Small intestine (tissue), 7 donors: ENCODE measurements around the gene FEN1. TPM values are rescaled to one million over a fixed set of nuclear protein-coding genes. Genes with fewer than 3 reads are reported as not detected.

ENCODE experiments used
- DNase-seq, 2 donors: peaks; one replicate each; pipeline versions ENCODE4 v3.0.0 to v3.0.0-alpha.2; 2013
- FAIRE-seq: peaks from 2 replicates; lab custom pipeline; 2012; peaks lifted over from hg19 to GRCh38; lab: Jason Lieb, UNC
- H3K27ac ChIP-seq, 3 donors: one replicate each; pipeline ENCODE4 v1.5.1; 2013; ENCODE audit warnings: low read length in 2 of 3, mild to moderate bottlenecking in 2 of 3, control low read depth in 1 of 3, inconsistent platforms in 1 of 3, low read depth in 1 of 3, moderate library complexity in 1 of 3
- H3K27me3 ChIP-seq, 3 donors: one replicate each; pipeline ENCODE4 v1.6.1; 2013; ENCODE audit warnings: low read length in 3 of 3, inconsistent platforms in 1 of 3; ENCODE audit not compliant: control insufficient read depth in 3 of 3, insufficient read depth in 3 of 3
- H3K36me3 ChIP-seq, 3 donors: one replicate each; pipeline ENCODE4 v1.6.1; 2013; ENCODE audit warnings: low read length in 3 of 3, inconsistent platforms in 1 of 3, low read depth in 1 of 3, mild to moderate bottlenecking in 1 of 3, moderate library complexity in 1 of 3; ENCODE audit not compliant: control insufficient read depth in 3 of 3, insufficient read depth in 2 of 3
- H3K4me1 ChIP-seq, 3 donors: one replicate each; pipeline ENCODE4 v1.6.1; 2013; ENCODE audit warnings: low read length in 2 of 3, inconsistent platforms in 1 of 3, low read depth in 1 of 3, mild to moderate bottlenecking in 1 of 3, moderate library complexity in 1 of 3; ENCODE audit not compliant: control insufficient read depth in 3 of 3, insufficient read depth in 2 of 3
- H3K4me3 ChIP-seq, 3 donors: one replicate each; pipeline ENCODE4 v1.5.1; 2013; ENCODE audit warnings: low read length in 3 of 3, control low read depth in 1 of 3, inconsistent platforms in 1 of 3, low read depth in 1 of 3, mild to moderate bottlenecking in 1 of 3, moderate library complexity in 1 of 3
- H3K9me3 ChIP-seq, 2 donors: one replicate each; pipeline ENCODE4 v1.6.1; 2013; ENCODE audit warnings: low read depth in 1 of 2, low read length in 1 of 2; ENCODE audit not compliant: control insufficient read depth in 2 of 2, insufficient read depth in 1 of 2
- WGBS, 3 donors: extraction: QIAGEN DNeasy Blood & Tissue Kit; methylation state at CpG; one replicate each; pipeline ENCODE4 v1.1.7; 2013; 5-methylcytosine and 5-hydroxymethylcytosine counted together
- polyA plus RNA-seq, 4 donors: library from polyadenylated mRNA; stranded (reverse) in 3 of 4; unstranded in 1 of 4; fragments of 200-250 nt in 3 of 4; fragments of 120-200 nt in 1 of 4; gene quantifications; one replicate each; pipeline versions ENCODE4 v1.2.1 to v1.2.3, GENCODE V29; 2013
- donor health status: healthy with polysubstance abuse.
- donor health status: control.
- donor health status: control.
- donor health status: Bipolar disorder and iron deficiency.
- donor health status: healthy.

The FEN1 gene
- polyA plus RNA-seq, 4 donors: 5.8 to 32.1 (median 14.5) TPM

GRCh38 chr11:61775606-61776554 is 16.8 kb upstream of the FEN1 start:
- WGBS, 3 donors: 80 to 81% (median 80%) methylated on average over 19 to 20 of the region's 20 CpGs
- Histone ChIP-seq H3K36me3 (peaks cover 0 to 94% (median 10%) of the 10 kb centered on the region in 3 donors), H3K4me1 (peaks cover 0 to 7% (median 0%) of the 10 kb centered on the region in 3 donors), H3K27me3 (peaks cover 0 to 3% (median 0%) of the 10 kb centered on the region in 3 donors), H3K4me3 (no peak overlapping the region), H3K27ac (no peak overlapping the region), H3K9me3 (no peaks in the 10 kb centered on the region)
- FAIRE-seq (no peak), DNase-seq (no peak)

GRCh38 chr11:61776561-61777075 is 16.1 kb upstream of the FEN1 start:
- peaks cover 0 to 7% (median 0%) of the 10 kb centered on the region in 3 donors for H3K4me1 ChIP-seq
- H3K27me3 ChIP-seq: peaks cover 0 to 3% (median 0%) of the 10 kb centered on the region in 3 donors
- H3K4me3 ChIP-seq: no peak overlapping the region
- peak; percentile 73 to 79 for DNase-seq
- peaks cover 0 to 94% (median 10%) of the 10 kb centered on the region in 3 donors for H3K36me3 ChIP-seq
- no peak for FAIRE-seq
- no peaks in the 10 kb centered on the region for H3K9me3 ChIP-seq
- no peak overlapping the region for H3K27ac ChIP-seq
- WGBS, 3 donors: 73 to 77% (median 73%) methylated on average over 9 of the region's 9 CpGs

GRCh38 chr11:61777234-61778090 is 15.2 kb upstream of the FEN1 start:
- Histone ChIP-seq H3K9me3 (no peaks in the 10 kb centered on the region), H3K4me3 (no peak overlapping the region), H3K36me3 (peaks cover under 1 to 94% (median 10%) of the 10 kb centered on the region in 3 donors), H3K4me1 (no peaks in the 10 kb centered on the region), H3K27me3 (peaks cover 0 to 3% (median 0%) of the 10 kb centered on the region in 3 donors), H3K27ac (no peak overlapping the region)
- DNase-seq: peak in 1 of 2 donors; percentile 38
- 53 to 86% (median 63%) methylated on average over 57 to 67 of the region's 67 CpGs for WGBS, 3 donors
- FAIRE-seq: no peak

- 83 to 86% (median 84%) methylated on average over 11 of the region's 11 CpGs for WGBS, 3 donors
- H3K27ac ChIP-seq: no peak overlapping the region
- H3K4me1 ChIP-seq: no peaks in the 10 kb centered on the region
- peaks cover 2 to 96% (median 10%) of the 10 kb centered on the region in 3 donors for H3K36me3 ChIP-seq
- FAIRE-seq (no peak), DNase-seq (no peak)
- no peaks in the 10 kb centered on the region for H3K9me3 ChIP-seq
- peaks cover 0 to 3% (median 0%) of the 10 kb centered on the region in 3 donors for H3K27me3 ChIP-seq
- no peak overlapping the region for H3K4me3 ChIP-seq
Measured at GRCh38 chr11:61778357-61778886, 14.3 kb upstream of the FEN1 start.

GRCh38 chr11:61778920-61779650 is 13.6 kb upstream of the FEN1 start:
- no peak overlapping the region for H3K27ac ChIP-seq
- H3K9me3 ChIP-seq: no peaks in the 10 kb centered on the region
- 88 to 89% (median 88%) methylated on average over 24 of the region's 24 CpGs for WGBS, 3 donors
- H3K27me3 ChIP-seq: peaks cover 0 to 3% (median 0%) of the 10 kb centered on the region in 3 donors
- no peaks in the 10 kb centered on the region for H3K4me1 ChIP-seq
- H3K4me3 ChIP-seq: no peak overlapping the region
- DNase-seq: no peak
- no peak for FAIRE-seq
- peaks cover 2 to 96% (median 10%) of the 10 kb centered on the region in 3 donors for H3K36me3 ChIP-seq

- no peak for FAIRE-seq
- H3K4me1 ChIP-seq: no peaks in the 10 kb centered on the region
- H3K27me3 ChIP-seq: peaks cover 0 to 3% (median 0%) of the 10 kb centered on the region in 3 donors
- DNase-seq: no peak
- WGBS, 3 donors: 85 to 92% (median 88%) methylated on average over 13 to 14 of the region's 14 CpGs
- no peaks in the 10 kb centered on the region for H3K9me3 ChIP-seq
- no peak overlapping the region for H3K27ac ChIP-seq
- no peak overlapping the region for H3K4me3 ChIP-seq
- peaks cover 3 to 98% (median 13%) of the 10 kb centered on the region in 3 donors for H3K36me3 ChIP-seq
Measured at GRCh38 chr11:61779666-61780525, 12.8 kb upstream of the FEN1 start.

- no peaks in the 10 kb centered on the region for H3K9me3 ChIP-seq
- 87 to 90% (median 88%) methylated on average over 8 to 9 of the region's 9 CpGs for WGBS, 3 donors
- FAIRE-seq (no peak), DNase-seq (no peak)
- H3K4me1 ChIP-seq: no peaks in the 10 kb centered on the region
- H3K27ac ChIP-seq: no peak overlapping the region
- no peak overlapping the region for H3K4me3 ChIP-seq
- H3K27me3 ChIP-seq: peaks cover 0 to 3% (median 0%) of the 10 kb centered on the region in 3 donors
- peaks cover 3 to 99% (median 17%) of the 10 kb centered on the region in 3 donors for H3K36me3 ChIP-seq
Measured at GRCh38 chr11:61780581-61781162, 12.0 kb upstream of the FEN1 start.
